Nephron progenitor cell (in vitro differentiated cells): ENCODE data around the gene MTARC1.

Experiments
- DNase-seq: peaks from one replicate; pipeline ENCODE4 v3.0.0; 2021
- H3K27ac Mint-ChIP-seq: 2 replicates; pipeline ENCODE4 v1.8.0; 2021; ENCODE audit warnings: mild to moderate bottlenecking, moderate library complexity, mixed read lengths
- H3K27me3 Mint-ChIP-seq: 2 replicates; pipeline ENCODE4 v1.8.0; 2021; ENCODE audit warnings: mild to moderate bottlenecking, low read depth, mixed read lengths; ENCODE audit not compliant: poor library complexity
- H3K36me3 Mint-ChIP-seq: 2 replicates; pipeline ENCODE4 v1.8.0; 2021; ENCODE audit warnings: low read depth, mixed read lengths
- H3K4me1 Mint-ChIP-seq: 2 replicates; pipeline ENCODE4 v1.8.0; 2021; ENCODE audit warnings: mixed read lengths
- H3K4me3 Mint-ChIP-seq: 2 replicates; pipeline ENCODE4 v1.8.0; 2021; ENCODE audit warnings: mild to moderate bottlenecking, moderate library complexity, mixed read lengths
- H3K9me3 Mint-ChIP-seq: 2 replicates; pipeline ENCODE4 v1.8.0; 2021; ENCODE audit warnings: mild to moderate bottlenecking, moderate library complexity, mixed read lengths
- CTCF ChIP-seq: fragments of 200-600 bp; sonication (generic); IDR thresholded peaks from 2 replicates; pipeline ENCODE4 v1.5.0; 2021; ENCODE audit warnings: antibody characterized with exemption

The MTARC1 gene

GRCh38 chr1:220819467-220820026, 32.8 kb downstream of the MTARC1 start:
- peaks cover 5% of the 10 kb centered on the region for H3K4me1 Mint-ChIP-seq
- no peak for TF ChIP-seq CTCF

DNA sequence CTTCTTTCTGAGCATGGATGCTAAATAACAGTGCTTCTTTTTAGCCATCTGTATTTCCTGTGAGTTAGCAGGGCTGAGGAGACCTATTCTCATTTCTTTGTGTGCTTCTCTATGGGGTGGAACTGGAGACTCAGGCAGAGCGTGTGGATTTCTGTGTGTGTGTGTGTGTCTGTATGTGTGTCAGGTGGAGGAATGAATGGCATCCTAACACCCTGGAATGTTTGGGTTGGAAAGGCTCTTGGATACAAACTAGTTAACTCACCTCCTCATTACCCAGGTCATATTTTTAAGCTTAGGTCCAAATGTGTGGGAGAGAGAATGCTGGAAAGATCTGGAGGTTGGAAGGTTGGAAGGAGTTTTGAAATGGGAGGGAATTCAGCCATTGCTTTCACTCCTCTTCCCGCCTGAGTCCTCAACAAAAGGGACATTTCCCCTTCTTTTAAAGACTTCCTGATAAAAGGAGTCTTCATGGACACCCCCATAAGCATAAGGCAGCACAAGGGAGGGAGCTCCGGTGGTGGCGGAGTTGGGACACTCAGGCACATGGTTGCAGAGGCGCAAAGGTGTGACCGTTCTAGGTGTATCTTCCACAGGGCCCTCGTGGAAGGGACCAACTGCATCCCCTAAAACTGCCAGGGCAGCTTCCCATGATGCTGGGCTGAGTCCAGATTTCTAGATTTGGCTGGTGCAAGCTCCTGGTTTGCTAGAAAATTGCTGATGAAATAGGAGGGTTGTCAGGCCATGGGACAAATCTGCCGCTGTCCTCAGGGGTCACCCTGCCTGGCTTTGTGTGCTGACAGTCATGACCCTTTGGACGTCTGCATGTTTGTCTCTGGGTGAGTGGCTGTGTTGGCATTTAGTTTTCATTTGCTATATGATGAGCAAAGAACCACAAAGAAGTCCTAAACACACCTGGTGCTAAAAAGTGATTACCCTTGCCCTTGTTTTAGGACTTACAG, 37.6 kb downstream of the MTARC1 start:
- peaks cover 3% of the 10 kb centered on the region for H3K9me3 Mint-ChIP-seq
- H3K27ac Mint-ChIP-seq: no peak overlapping the region
- no peak overlapping the region for H3K4me3 Mint-ChIP-seq
- no peak for DNase-seq
- peaks cover 6% of the 10 kb centered on the region for H3K27me3 Mint-ChIP-seq
- H3K4me1 Mint-ChIP-seq: peaks cover 18% of the 10 kb centered on the region
- peaks cover 13% of the 10 kb centered on the region for H3K36me3 Mint-ChIP-seq
- no peak for TF ChIP-seq CTCF

More at GRCh38 chr1:220819467-220820026, 32.8 kb downstream of the MTARC1 start:
- Mint-ChIP-seq H3K4me3 (no peak overlapping the region), H3K27me3 (peaks cover 5% of the 10 kb centered on the region), H3K36me3 (peaks cover 56% of the 10 kb centered on the region), H3K27ac (no peak overlapping the region), H3K9me3 (peaks cover 3% of the 10 kb centered on the region)
- DNase-seq: no peak

GRCh38 chr1:220825819-220826551, 39.3 kb downstream of the MTARC1 start:
- no peaks in the 10 kb centered on the region for H3K36me3 Mint-ChIP-seq
- DNase-seq: no peak
- no peak overlapping the region for H3K4me3 Mint-ChIP-seq
- H3K27me3 Mint-ChIP-seq: peaks cover 6% of the 10 kb centered on the region
- peaks cover under 1% of the 10 kb centered on the region for H3K9me3 Mint-ChIP-seq
- no peak for TF ChIP-seq CTCF
- no peak overlapping the region for H3K27ac Mint-ChIP-seq
- H3K4me1 Mint-ChIP-seq: peaks cover 18% of the 10 kb centered on the region

DNA sequence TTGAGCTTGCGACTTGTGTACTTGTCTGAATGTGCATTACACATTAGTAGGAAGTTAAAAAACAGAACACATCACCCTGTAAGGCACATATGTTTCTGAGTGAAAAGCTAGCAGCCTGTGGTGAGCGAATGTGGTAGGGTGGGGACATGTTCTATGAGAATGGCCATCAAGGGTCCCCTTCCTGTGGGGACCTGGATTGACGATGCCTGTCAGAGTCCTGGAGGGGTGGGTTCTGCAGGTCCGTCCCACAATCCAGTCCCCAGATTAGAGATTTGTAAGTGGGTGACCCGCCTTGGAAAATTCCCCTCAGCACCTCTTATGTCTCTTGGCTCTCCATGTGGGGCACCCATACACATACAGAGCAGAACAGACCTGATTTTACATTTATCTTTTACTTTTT, 40.0 kb downstream of the MTARC1 start:
- no peak overlapping the region for H3K27ac Mint-ChIP-seq
- H3K27me3 Mint-ChIP-seq: peaks cover 6% of the 10 kb centered on the region

More for the DNA sequence above, 40.0 kb downstream of the MTARC1 start:
- TF ChIP-seq CTCF: no peak
- H3K4me3 Mint-ChIP-seq: no peak overlapping the region
- no peak for DNase-seq
- peaks cover 18% of the 10 kb centered on the region for H3K4me1 Mint-ChIP-seq
- H3K36me3 Mint-ChIP-seq: no peaks in the 10 kb centered on the region
- H3K9me3 Mint-ChIP-seq: peaks cover 7% of the 10 kb centered on the region
